H1 (cell line): ENCODE measurements around the gene MED6. TPM values are rescaled to one million over a fixed set of nuclear protein-coding genes. Genes with fewer than 3 reads are reported as not detected.

Source experiments
- ATF3 ChIP-seq: IDR thresholded peaks from 2 replicates; pipeline ENCODE4 v1.6.1; 2011; ENCODE audit warnings: low read depth, mild to moderate bottlenecking, low read length; ENCODE audit not compliant: insufficient read depth
- CEBPB ChIP-seq: IDR thresholded peaks from 2 replicates; pipeline ENCODE4 v1.6.1; 2012; ENCODE audit warnings: low read depth, low read length
- CHD2 ChIP-seq: IDR thresholded peaks from 2 replicates; pipeline ENCODE4 v1.6.1; 2012; ENCODE audit warnings: low read length, improper control_type of control experiment
- CREB1 ChIP-seq: IDR thresholded peaks from 2 replicates; pipeline ENCODE4 v1.6.1; 2012; ENCODE audit warnings: inconsistent platforms
- KDM1A ChIP-seq: fragments of 200-600, 300-600 bp; sonication (generic); IDR thresholded peaks from 2 replicates; pipeline ENCODE4 v1.7.1; 2016; ENCODE audit warnings: mild to moderate bottlenecking, low read length, borderline replicate concordance
- POLR2AphosphoS5 ChIP-seq: IDR thresholded peaks from 2 replicates; pipeline ENCODE4 v1.6.1; 2011; ENCODE audit warnings: low read depth, low read length
- RXRA ChIP-seq: IDR thresholded peaks from 2 replicates; pipeline ENCODE4 v1.6.1; 2011; ENCODE audit warnings: low read depth, mild to moderate bottlenecking, low read length, moderate library complexity; ENCODE audit not compliant: insufficient read depth
- SIX5 ChIP-seq: IDR thresholded peaks from 2 replicates; pipeline ENCODE4 v1.6.1; 2011; ENCODE audit warnings: mild to moderate bottlenecking, low read depth, low read length
- SUZ12 ChIP-seq: fragments of 200-600 bp; sonication (generic); IDR thresholded peaks from 2 replicates; pipeline ENCODE4 v1.6.1; 2012; ENCODE audit warnings: mild to moderate bottlenecking, inconsistent platforms, low read length, moderate library complexity, mixed read lengths
- YY1 ChIP-seq: IDR thresholded peaks from 2 replicates; pipeline ENCODE4 v1.6.1; 2011; ENCODE audit warnings: low read depth, mild to moderate bottlenecking, low read length
- polyA plus RNA-seq, 7 experiments: library from polyadenylated mRNA; depleted of rRNA in 3 of 7; stranded (reverse) in 5 of 7; unstranded in 2 of 7; fragments of >200 nt in 5 of 7; fragments of 200-250 nt in 2 of 7; gene quantifications; 1 replicate in 5 of 7; 2 replicates in 1 of 7; 4 replicates in 1 of 7; pipeline versions ENCODE4 v1.2.1 to v1.2.3, GENCODE V29; 2011 to 2013; ENCODE audit warnings: missing spikeins in 2 of 7, mixed read lengths in 2 of 7
- total RNA-seq: library from RNA; stranded (reverse); fragmentation: NEBNext Ultra II Directional; extraction: Animal tissue kit (Norgen Biotek cat#: 25700); gene quantifications from 2 replicates; pipeline ENCODE4 v1.2.1, GENCODE V29; 2021
- TF ChIP-seq, protein P1 (sequence below): fragments of 300-600 bp; sonication (generic); IDR thresholded peaks from 2 replicates; pipeline ENCODE4 v1.7.1; 2012; ENCODE audit warnings: low read length, moderate library complexity, mild to moderate bottlenecking, inconsistent platforms; ENCODE audit not compliant: insufficient replicate concordance

The MED6 gene
- total and polyA plus RNA-seq, 2 of the 8 experiments (the other 6 are each of a cell fraction or from before 2014, with no cell fraction given), result 33.1 to 39.7 TPM

- TF ChIP-seq, protein P1, sequence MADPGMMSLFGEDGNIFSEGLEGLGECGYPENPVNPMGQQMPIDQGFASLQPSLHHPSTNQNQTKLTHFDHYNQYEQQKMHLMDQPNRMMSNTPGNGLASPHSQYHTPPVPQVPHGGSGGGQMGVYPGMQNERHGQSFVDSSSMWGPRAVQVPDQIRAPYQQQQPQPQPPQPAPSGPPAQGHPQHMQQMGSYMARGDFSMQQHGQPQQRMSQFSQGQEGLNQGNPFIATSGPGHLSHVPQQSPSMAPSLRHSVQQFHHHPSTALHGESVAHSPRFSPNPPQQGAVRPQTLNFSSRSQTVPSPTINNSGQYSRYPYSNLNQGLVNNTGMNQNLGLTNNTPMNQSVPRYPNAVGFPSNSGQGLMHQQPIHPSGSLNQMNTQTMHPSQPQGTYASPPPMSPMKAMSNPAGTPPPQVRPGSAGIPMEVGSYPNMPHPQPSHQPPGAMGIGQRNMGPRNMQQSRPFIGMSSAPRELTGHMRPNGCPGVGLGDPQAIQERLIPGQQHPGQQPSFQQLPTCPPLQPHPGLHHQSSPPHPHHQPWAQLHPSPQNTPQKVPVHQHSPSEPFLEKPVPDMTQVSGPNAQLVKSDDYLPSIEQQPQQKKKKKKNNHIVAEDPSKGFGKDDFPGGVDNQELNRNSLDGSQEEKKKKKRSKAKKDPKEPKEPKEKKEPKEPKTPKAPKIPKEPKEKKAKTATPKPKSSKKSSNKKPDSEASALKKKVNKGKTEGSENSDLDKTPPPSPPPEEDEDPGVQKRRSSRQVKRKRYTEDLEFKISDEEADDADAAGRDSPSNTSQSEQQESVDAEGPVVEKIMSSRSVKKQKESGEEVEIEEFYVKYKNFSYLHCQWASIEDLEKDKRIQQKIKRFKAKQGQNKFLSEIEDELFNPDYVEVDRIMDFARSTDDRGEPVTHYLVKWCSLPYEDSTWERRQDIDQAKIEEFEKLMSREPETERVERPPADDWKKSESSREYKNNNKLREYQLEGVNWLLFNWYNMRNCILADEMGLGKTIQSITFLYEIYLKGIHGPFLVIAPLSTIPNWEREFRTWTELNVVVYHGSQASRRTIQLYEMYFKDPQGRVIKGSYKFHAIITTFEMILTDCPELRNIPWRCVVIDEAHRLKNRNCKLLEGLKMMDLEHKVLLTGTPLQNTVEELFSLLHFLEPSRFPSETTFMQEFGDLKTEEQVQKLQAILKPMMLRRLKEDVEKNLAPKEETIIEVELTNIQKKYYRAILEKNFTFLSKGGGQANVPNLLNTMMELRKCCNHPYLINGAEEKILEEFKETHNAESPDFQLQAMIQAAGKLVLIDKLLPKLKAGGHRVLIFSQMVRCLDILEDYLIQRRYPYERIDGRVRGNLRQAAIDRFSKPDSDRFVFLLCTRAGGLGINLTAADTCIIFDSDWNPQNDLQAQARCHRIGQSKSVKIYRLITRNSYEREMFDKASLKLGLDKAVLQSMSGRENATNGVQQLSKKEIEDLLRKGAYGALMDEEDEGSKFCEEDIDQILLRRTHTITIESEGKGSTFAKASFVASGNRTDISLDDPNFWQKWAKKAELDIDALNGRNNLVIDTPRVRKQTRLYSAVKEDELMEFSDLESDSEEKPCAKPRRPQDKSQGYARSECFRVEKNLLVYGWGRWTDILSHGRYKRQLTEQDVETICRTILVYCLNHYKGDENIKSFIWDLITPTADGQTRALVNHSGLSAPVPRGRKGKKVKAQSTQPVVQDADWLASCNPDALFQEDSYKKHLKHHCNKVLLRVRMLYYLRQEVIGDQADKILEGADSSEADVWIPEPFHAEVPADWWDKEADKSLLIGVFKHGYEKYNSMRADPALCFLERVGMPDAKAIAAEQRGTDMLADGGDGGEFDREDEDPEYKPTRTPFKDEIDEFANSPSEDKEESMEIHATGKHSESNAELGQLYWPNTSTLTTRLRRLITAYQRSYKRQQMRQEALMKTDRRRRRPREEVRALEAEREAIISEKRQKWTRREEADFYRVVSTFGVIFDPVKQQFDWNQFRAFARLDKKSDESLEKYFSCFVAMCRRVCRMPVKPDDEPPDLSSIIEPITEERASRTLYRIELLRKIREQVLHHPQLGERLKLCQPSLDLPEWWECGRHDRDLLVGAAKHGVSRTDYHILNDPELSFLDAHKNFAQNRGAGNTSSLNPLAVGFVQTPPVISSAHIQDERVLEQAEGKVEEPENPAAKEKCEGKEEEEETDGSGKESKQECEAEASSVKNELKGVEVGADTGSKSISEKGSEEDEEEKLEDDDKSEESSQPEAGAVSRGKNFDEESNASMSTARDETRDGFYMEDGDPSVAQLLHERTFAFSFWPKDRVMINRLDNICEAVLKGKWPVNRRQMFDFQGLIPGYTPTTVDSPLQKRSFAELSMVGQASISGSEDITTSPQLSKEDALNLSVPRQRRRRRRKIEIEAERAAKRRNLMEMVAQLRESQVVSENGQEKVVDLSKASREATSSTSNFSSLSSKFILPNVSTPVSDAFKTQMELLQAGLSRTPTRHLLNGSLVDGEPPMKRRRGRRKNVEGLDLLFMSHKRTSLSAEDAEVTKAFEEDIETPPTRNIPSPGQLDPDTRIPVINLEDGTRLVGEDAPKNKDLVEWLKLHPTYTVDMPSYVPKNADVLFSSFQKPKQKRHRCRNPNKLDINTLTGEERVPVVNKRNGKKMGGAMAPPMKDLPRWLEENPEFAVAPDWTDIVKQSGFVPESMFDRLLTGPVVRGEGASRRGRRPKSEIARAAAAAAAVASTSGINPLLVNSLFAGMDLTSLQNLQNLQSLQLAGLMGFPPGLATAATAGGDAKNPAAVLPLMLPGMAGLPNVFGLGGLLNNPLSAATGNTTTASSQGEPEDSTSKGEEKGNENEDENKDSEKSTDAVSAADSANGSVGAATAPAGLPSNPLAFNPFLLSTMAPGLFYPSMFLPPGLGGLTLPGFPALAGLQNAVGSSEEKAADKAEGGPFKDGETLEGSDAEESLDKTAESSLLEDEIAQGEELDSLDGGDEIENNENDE, result no peak
- no peak for TF ChIP-seq CHD2
- TF ChIP-seq ATF3, result peak; percentile 89
- TF ChIP-seq POLR2AphosphoS5, result peak; percentile 72
- peak; percentile 97 for TF ChIP-seq YY1
- no peak for TF ChIP-seq SUZ12
- TF ChIP-seq CEBPB, result no peak
- TF ChIP-seq RXRA, result no peak
- no peak for TF ChIP-seq KDM1A
- TF ChIP-seq SIX5, result no peak
- peak; percentile 98 for TF ChIP-seq CREB1
Observed at GRCh38 chr14:70600382-70601157, at the start of gene MED6 (continued).
